ENCODE results near the gene MEOX2. TPM values are rescaled to one million over a fixed set of nuclear protein-coding genes. Genes with fewer than 3 reads are reported as not detected.

MEOX2 gene
- total RNA-seq, 1 experiment from 2014 or later: not detected

DNA sequence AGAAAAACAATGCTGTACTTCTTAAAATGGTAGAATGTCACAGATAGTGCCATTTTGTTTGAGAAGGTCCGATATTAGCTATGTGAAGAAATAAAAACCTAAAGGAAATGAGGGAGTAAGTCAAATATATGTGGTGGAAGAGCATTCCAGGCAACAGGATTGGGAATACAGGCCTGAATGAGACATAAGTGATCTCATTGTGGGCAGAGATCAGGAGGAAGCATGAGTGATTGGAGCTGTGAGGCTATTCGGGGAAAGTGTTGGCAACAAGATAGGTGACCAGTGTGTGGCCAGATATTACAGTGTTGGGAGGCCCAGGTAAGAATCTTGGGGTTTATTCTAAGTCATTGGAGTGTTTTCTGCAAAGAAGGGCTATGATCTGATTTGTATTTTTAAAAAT, 83.4 kb downstream of the MEOX2 start:
- H3K14ac ChIP-seq (ENCODE audit: insufficient read depth, low read length): no peak overlapping the region
- no peak overlapping the region for H2BK120ac ChIP-seq (ENCODE audit: low read depth, low read length, poor library complexity, severe bottlenecking)
- no peak overlapping the region for H3K56ac ChIP-seq (ENCODE audit: insufficient read length, low read depth, low read length)
- no peak overlapping the region for H3T11ph ChIP-seq (ENCODE audit: low read length)
- H3K27me3 ChIP-seq (ENCODE audit: insufficient read depth, low read length): no peaks in the 10 kb centered on the region
- no peaks in the 10 kb centered on the region for H3K36me3 Mint-ChIP-seq (ENCODE audit: insufficient read depth in 1 of 3, low read depth in 3 of 3)
- no peak for DNase-seq
- no CpG with 5 or more reads among the region's 2 CpGs for WGBS (ENCODE audit: extremely low coverage, insufficient read length, low lambda C conversion rate)
- H3K4me1 ChIP-seq (ENCODE audit: insufficient read depth, low read length): no peaks in the 10 kb centered on the region
- H3K18ac ChIP-seq (ENCODE audit: insufficient read length, low read depth, low read length): no peak overlapping the region
- no peak overlapping the region for H2AK5ac ChIP-seq (ENCODE audit: insufficient read length, low read length)
- no peak overlapping the region for H3K4ac ChIP-seq (ENCODE audit: low read depth, low read length)
- H3K27ac Mint-ChIP-seq: peak overlapping the region in 1 of 3 experiments; percentile 18; a peak in 1 of 7 replicates
- no peak overlapping the region for H4K8ac ChIP-seq (replicated peaks; ENCODE audit: insufficient read length, low read depth, low read length)
- no peak overlapping the region for H2BK5ac ChIP-seq (ENCODE audit: insufficient read length, low read length)
- H3K4me2 ChIP-seq (ENCODE audit: insufficient read depth, insufficient read length, low read length): no peak overlapping the region
- H3K4me1 Mint-ChIP-seq: peaks cover 8 to 10% of the 10 kb centered on the region in 2 experiments; a peak in 3 of 4 replicates
- H4K20me1 ChIP-seq (ENCODE audit: control insufficient read depth, insufficient read depth, insufficient read length): no peaks in the 10 kb centered on the region
- TF ChIP-seq, protein P1, sequence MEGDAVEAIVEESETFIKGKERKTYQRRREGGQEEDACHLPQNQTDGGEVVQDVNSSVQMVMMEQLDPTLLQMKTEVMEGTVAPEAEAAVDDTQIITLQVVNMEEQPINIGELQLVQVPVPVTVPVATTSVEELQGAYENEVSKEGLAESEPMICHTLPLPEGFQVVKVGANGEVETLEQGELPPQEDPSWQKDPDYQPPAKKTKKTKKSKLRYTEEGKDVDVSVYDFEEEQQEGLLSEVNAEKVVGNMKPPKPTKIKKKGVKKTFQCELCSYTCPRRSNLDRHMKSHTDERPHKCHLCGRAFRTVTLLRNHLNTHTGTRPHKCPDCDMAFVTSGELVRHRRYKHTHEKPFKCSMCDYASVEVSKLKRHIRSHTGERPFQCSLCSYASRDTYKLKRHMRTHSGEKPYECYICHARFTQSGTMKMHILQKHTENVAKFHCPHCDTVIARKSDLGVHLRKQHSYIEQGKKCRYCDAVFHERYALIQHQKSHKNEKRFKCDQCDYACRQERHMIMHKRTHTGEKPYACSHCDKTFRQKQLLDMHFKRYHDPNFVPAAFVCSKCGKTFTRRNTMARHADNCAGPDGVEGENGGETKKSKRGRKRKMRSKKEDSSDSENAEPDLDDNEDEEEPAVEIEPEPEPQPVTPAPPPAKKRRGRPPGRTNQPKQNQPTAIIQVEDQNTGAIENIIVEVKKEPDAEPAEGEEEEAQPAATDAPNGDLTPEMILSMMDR (conservative IDR thresholded peaks at IDR 0.05): no peak
- no peak overlapping the region for H3K4me3 Mint-ChIP-seq
- H2BK15ac ChIP-seq (ENCODE audit: low read depth, low read length): no peak overlapping the region
- no peaks in the 10 kb centered on the region for H3K79me2 ChIP-seq (ENCODE audit: insufficient read depth, low read length)
- no peaks in the 10 kb centered on the region for H3K79me1 ChIP-seq (ENCODE audit: insufficient read depth, low read depth, low read length, poor library complexity, severe bottlenecking)
- H3K9me3 ChIP-seq (ENCODE audit: control insufficient read depth, low read depth, low read length): no peaks in the 10 kb centered on the region
- no peaks in the 10 kb centered on the region for H3K9me3 Mint-ChIP-seq
- H3K23ac ChIP-seq (ENCODE audit: insufficient read length, low read depth, low read length): no peak overlapping the region
- H3K9ac ChIP-seq (ENCODE audit: extremely low read depth, insufficient read length, low read length): no peak overlapping the region
- H2BK12ac ChIP-seq (ENCODE audit: insufficient read length, low read depth, low read length): no peak overlapping the region
- no peak overlapping the region for H3K27ac ChIP-seq (ENCODE audit: insufficient read length, low read depth, low read length)
- H2AFZ ChIP-seq (ENCODE audit: low read length): no peak overlapping the region
- H4K5ac ChIP-seq (ENCODE audit: insufficient read length, low read depth, low read length): no peak overlapping the region
- no peak overlapping the region for H2BK20ac ChIP-seq (ENCODE audit: low read depth, low read length, poor library complexity, severe bottlenecking)
- no peaks in the 10 kb centered on the region for H3K27me3 Mint-ChIP-seq (ENCODE audit: low read depth)
- no peaks in the 10 kb centered on the region for H3K23me2 ChIP-seq (ENCODE audit: insufficient read length, low read depth, low read length, poor library complexity, severe bottlenecking)
- H4K91ac ChIP-seq (ENCODE audit: insufficient read length, low read depth, low read length): no peak overlapping the region
